ENCODE measurements around the gene SLC25A42.

SLC25A42 gene

GRCh38 chr19:19079571-19079970 is 15.8 kb downstream of the SLC25A42 start:
- no peaks in the 10 kb centered on the region for H3K27me3 ChIP-seq (ENCODE audit: control insufficient read depth, insufficient read depth, low read length)
- no peak overlapping the region for H3K27ac ChIP-seq
- TF ChIP-seq CTCF (IDR thresholded peaks at IDR 0.05) = no peak
- no peak overlapping the region for H3K4me2 ChIP-seq (ENCODE audit: low read length)
- H3K79me2 ChIP-seq = peaks cover 23% of the 10 kb centered on the region
- H3K9ac ChIP-seq = no peak overlapping the region
- no peaks in the 10 kb centered on the region for H3K9me3 ChIP-seq (ENCODE audit: control insufficient read depth, low read length)
- no peaks in the 10 kb centered on the region for H3K36me3 ChIP-seq (ENCODE audit: control insufficient read depth, insufficient read depth, low read length)
- no peak overlapping the region for H3K4me3 ChIP-seq (ENCODE audit: low read depth, low read length)
- H3K4me1 ChIP-seq = no peaks in the 10 kb centered on the region
- H2AFZ ChIP-seq = no peak overlapping the region

- Histone ChIP-seq H3K27me3 (ENCODE audit: control insufficient read depth, insufficient read depth, low read length) (no peaks in the 10 kb centered on the region), H2AFZ (no peak overlapping the region), H3K79me2 (peaks cover 8% of the 10 kb centered on the region), H3K9me3 (ENCODE audit: control insufficient read depth, low read length) (no peaks in the 10 kb centered on the region), H3K27ac (peak overlapping the region; percentile 9), H3K4me3 (ENCODE audit: low read depth, low read length) (no peak overlapping the region), H3K4me1 (no peaks in the 10 kb centered on the region), H3K9ac (no peak overlapping the region), H3K4me2 (ENCODE audit: low read length) (no peak overlapping the region), H3K36me3 (ENCODE audit: control insufficient read depth, insufficient read depth, low read length) (no peaks in the 10 kb centered on the region)
- TF ChIP-seq CTCF (IDR thresholded peaks at IDR 0.05) = no peak
Measured at GRCh38 chr19:19081642-19082151, 17.9 kb downstream of the SLC25A42 start.

- Histone ChIP-seq H2AFZ (no peak overlapping the region), H3K4me2 (ENCODE audit: low read length) (no peak overlapping the region), H3K36me3 (ENCODE audit: control insufficient read depth, insufficient read depth, low read length) (no peaks in the 10 kb centered on the region), H3K27me3 (ENCODE audit: control insufficient read depth, insufficient read depth, low read length) (no peaks in the 10 kb centered on the region), H3K4me1 (no peaks in the 10 kb centered on the region), H3K9me3 (ENCODE audit: control insufficient read depth, low read length) (no peaks in the 10 kb centered on the region), H3K27ac (no peak overlapping the region), H3K4me3 (ENCODE audit: low read depth, low read length) (no peak overlapping the region), H3K79me2 (peaks cover 5% of the 10 kb centered on the region), H3K9ac (no peak overlapping the region)
- TF ChIP-seq CTCF (IDR thresholded peaks at IDR 0.05) = no peak
Measured at GRCh38 chr19:19083413-19084178, 19.8 kb downstream of the SLC25A42 start.

GRCh38 chr19:19087676-19088075 is 23.9 kb downstream of the SLC25A42 start:
- Histone ChIP-seq H3K27me3 (ENCODE audit: control insufficient read depth, insufficient read depth, low read length) (no peaks in the 10 kb centered on the region), H3K4me3 (ENCODE audit: low read depth, low read length) (no peak overlapping the region), H2AFZ (no peak overlapping the region), H3K4me1 (no peaks in the 10 kb centered on the region), H3K4me2 (ENCODE audit: low read length) (no peak overlapping the region), H3K79me2 (peaks cover 2% of the 10 kb centered on the region), H3K27ac (no peak overlapping the region), H3K36me3 (ENCODE audit: control insufficient read depth, insufficient read depth, low read length) (no peaks in the 10 kb centered on the region), H3K9ac (no peak overlapping the region), H3K9me3 (ENCODE audit: control insufficient read depth, low read length) (no peaks in the 10 kb centered on the region)
- TF ChIP-seq CTCF (IDR thresholded peaks at IDR 0.05) = no peak

- Histone ChIP-seq H3K4me3 (ENCODE audit: low read depth, low read length) (no peak overlapping the region), H3K9ac (no peak overlapping the region), H3K4me1 (no peaks in the 10 kb centered on the region), H3K36me3 (ENCODE audit: control insufficient read depth, insufficient read depth, low read length) (no peaks in the 10 kb centered on the region), H3K27me3 (ENCODE audit: control insufficient read depth, insufficient read depth, low read length) (no peaks in the 10 kb centered on the region), H3K4me2 (ENCODE audit: low read length) (no peak overlapping the region), H2AFZ (no peak overlapping the region), H3K9me3 (ENCODE audit: control insufficient read depth, low read length) (no peaks in the 10 kb centered on the region), H3K27ac (no peak overlapping the region), H3K79me2 (no peaks in the 10 kb centered on the region)
- TF ChIP-seq CTCF (IDR thresholded peaks at IDR 0.05) = no peak
Measured at GRCh38 chr19:19094513-19094912, 30.7 kb downstream of the SLC25A42 start.

Data from parathyroid adenoma (tissue), 2 donors.